Measurements from ENCODE around the gene GNGT1.

GNGT1 gene

GRCh38 chr7:93906267-93906666, at the start of gene GNGT1:
TSS of gene GNGT1 (plus strand) at chr7:93906567. CDS start at chr7:93906747, 180 bp downstream.
- Mint-ChIP-seq H3K27me3 (no peaks in the 10 kb centered on the region), H3K9me3 (no peaks in the 10 kb centered on the region), H3K27ac (peak within 1 kb of the TSS; percentile 58), H3K4me1 (no peaks in the 10 kb centered on the region), H3K4me3 (no peak within 1 kb of the TSS), H3K36me3 (no peaks in the 10 kb centered on the region)
- no peak for ATAC-seq

- Mint-ChIP-seq H3K9me3 (no peaks in the 10 kb centered on the region), H3K27ac (no peak overlapping the region), H3K4me3 (no peak overlapping the region), H3K27me3 (peaks cover 18% of the 10 kb centered on the region), H3K4me1 (no peaks in the 10 kb centered on the region), H3K36me3 (no peaks in the 10 kb centered on the region)
- ATAC-seq: no peak
Measured at GRCh38 chr7:93858857-93859256, 47.5 kb upstream of the GNGT1 start.

- Mint-ChIP-seq H3K27ac (no peak overlapping the region), H3K4me1 (no peaks in the 10 kb centered on the region), H3K4me3 (no peak overlapping the region), H3K36me3 (no peaks in the 10 kb centered on the region), H3K9me3 (no peaks in the 10 kb centered on the region), H3K27me3 (peaks cover 18% of the 10 kb centered on the region)
- no peak for ATAC-seq
Measured at GRCh38 chr7:93860261-93860660, 46.1 kb upstream of the GNGT1 start.

- H3K4me1 Mint-ChIP-seq: no peaks in the 10 kb centered on the region
- no peak overlapping the region for H3K27ac Mint-ChIP-seq
- H3K36me3 Mint-ChIP-seq: no peaks in the 10 kb centered on the region
- H3K27me3 Mint-ChIP-seq: peaks cover 18% of the 10 kb centered on the region
- no peaks in the 10 kb centered on the region for H3K9me3 Mint-ChIP-seq
- no peak overlapping the region for H3K4me3 Mint-ChIP-seq
- ATAC-seq: no peak
Measured at GRCh38 chr7:93861325-93861949, 44.9 kb upstream of the GNGT1 start.

- no peak overlapping the region for H3K4me3 Mint-ChIP-seq
- no peaks in the 10 kb centered on the region for H3K36me3 Mint-ChIP-seq
- H3K27ac Mint-ChIP-seq: no peak overlapping the region
- no peak for ATAC-seq
- no peaks in the 10 kb centered on the region for H3K4me1 Mint-ChIP-seq
- peaks cover 18% of the 10 kb centered on the region for H3K27me3 Mint-ChIP-seq
- H3K9me3 Mint-ChIP-seq: no peaks in the 10 kb centered on the region
Measured at GRCh38 chr7:93862651-93863050, 43.7 kb upstream of the GNGT1 start.

GRCh38 chr7:93866886-93867285, 39.5 kb upstream of the GNGT1 start:
- H3K4me3 Mint-ChIP-seq: no peak overlapping the region
- H3K27me3 Mint-ChIP-seq: no peaks in the 10 kb centered on the region
- H3K4me1 Mint-ChIP-seq: no peaks in the 10 kb centered on the region
- no peaks in the 10 kb centered on the region for H3K9me3 Mint-ChIP-seq
- ATAC-seq: no peak
- H3K27ac Mint-ChIP-seq: no peak overlapping the region
- H3K36me3 Mint-ChIP-seq: no peaks in the 10 kb centered on the region

GRCh38 chr7:93873998-93874574, 32.3 kb upstream of the GNGT1 start:
- H3K4me3 Mint-ChIP-seq: no peak overlapping the region

GRCh38 chr7:93877742-93878141, 28.6 kb upstream of the GNGT1 start:
- Mint-ChIP-seq H3K27me3 (no peaks in the 10 kb centered on the region), H3K4me3 (no peak overlapping the region), H3K4me1 (peaks cover 7% of the 10 kb centered on the region), H3K27ac (no peak overlapping the region), H3K36me3 (peaks cover 8% of the 10 kb centered on the region), H3K9me3 (peaks cover 11% of the 10 kb centered on the region)
- no peak for ATAC-seq

More at GRCh38 chr7:93873998-93874574, 32.3 kb upstream of the GNGT1 start:
- H3K27me3 Mint-ChIP-seq: no peaks in the 10 kb centered on the region
- peaks cover 7% of the 10 kb centered on the region for H3K4me1 Mint-ChIP-seq
- ATAC-seq: no peak
- H3K27ac Mint-ChIP-seq: no peak overlapping the region
- peaks cover 7% of the 10 kb centered on the region for H3K9me3 Mint-ChIP-seq
- peaks cover 8% of the 10 kb centered on the region for H3K36me3 Mint-ChIP-seq

GRCh38 chr7:93879356-93879755, 27.0 kb upstream of the GNGT1 start:
- peaks cover 5% of the 10 kb centered on the region for H3K9me3 Mint-ChIP-seq
- no peaks in the 10 kb centered on the region for H3K27me3 Mint-ChIP-seq
- no peak overlapping the region for H3K4me3 Mint-ChIP-seq
- no peaks in the 10 kb centered on the region for H3K36me3 Mint-ChIP-seq
- no peak for ATAC-seq
- H3K27ac Mint-ChIP-seq: no peak overlapping the region
- peaks cover 7% of the 10 kb centered on the region for H3K4me1 Mint-ChIP-seq

- H3K9me3 Mint-ChIP-seq: peaks cover 5% of the 10 kb centered on the region
- H3K4me3 Mint-ChIP-seq: no peak overlapping the region
- H3K27ac Mint-ChIP-seq: no peak overlapping the region
- ATAC-seq: no peak
- peaks cover 4% of the 10 kb centered on the region for H3K4me1 Mint-ChIP-seq
- H3K27me3 Mint-ChIP-seq: no peaks in the 10 kb centered on the region
- no peaks in the 10 kb centered on the region for H3K36me3 Mint-ChIP-seq
Measured at GRCh38 chr7:93882468-93882867, 23.9 kb upstream of the GNGT1 start.

- ATAC-seq: no peak
- peaks cover 3% of the 10 kb centered on the region for H3K36me3 Mint-ChIP-seq
- H3K9me3 Mint-ChIP-seq: peaks cover 6% of the 10 kb centered on the region
- peaks cover 5% of the 10 kb centered on the region for H3K27me3 Mint-ChIP-seq
- H3K27ac Mint-ChIP-seq: no peak overlapping the region
- no peak overlapping the region for H3K4me3 Mint-ChIP-seq
- peaks cover 4% of the 10 kb centered on the region for H3K4me1 Mint-ChIP-seq
Measured at GRCh38 chr7:93883078-93883916, 23.1 kb upstream of the GNGT1 start.

- peaks cover 6% of the 10 kb centered on the region for H3K36me3 Mint-ChIP-seq
- no peak for ATAC-seq
- H3K9me3 Mint-ChIP-seq: peaks cover 7% of the 10 kb centered on the region
- peaks cover 11% of the 10 kb centered on the region for H3K27me3 Mint-ChIP-seq
- no peak overlapping the region for H3K27ac Mint-ChIP-seq
- no peak overlapping the region for H3K4me3 Mint-ChIP-seq
- H3K4me1 Mint-ChIP-seq: peaks cover 6% of the 10 kb centered on the region
Measured at GRCh38 chr7:93883917-93884345, 22.4 kb upstream of the GNGT1 start.

- Mint-ChIP-seq H3K27me3 (peaks cover 14% of the 10 kb centered on the region), H3K4me3 (no peak overlapping the region), H3K36me3 (peaks cover 6% of the 10 kb centered on the region), H3K4me1 (peaks cover 7% of the 10 kb centered on the region), H3K27ac (no peak overlapping the region), H3K9me3 (peaks cover 4% of the 10 kb centered on the region)
- no peak for ATAC-seq
Measured at GRCh38 chr7:93884541-93884940, 21.8 kb upstream of the GNGT1 start.

- Mint-ChIP-seq H3K4me3 (peak overlapping the region; percentile 88), H3K4me1 (peaks cover 30% of the 10 kb centered on the region), H3K9me3 (peaks cover 2% of the 10 kb centered on the region), H3K36me3 (peaks cover 6% of the 10 kb centered on the region), H3K27me3 (peaks cover 34% of the 10 kb centered on the region), H3K27ac (no peak overlapping the region)
- no peak for ATAC-seq
Measured at GRCh38 chr7:93889261-93889660, 17.1 kb upstream of the GNGT1 start.

GRCh38 chr7:93890041-93890463, 16.3 kb upstream of the GNGT1 start:
- ATAC-seq: peak; percentile 60
- H3K27me3 Mint-ChIP-seq: peaks cover 34% of the 10 kb centered on the region
- H3K4me3 Mint-ChIP-seq: peak overlapping the region; percentile 88

More at GRCh38 chr7:93890041-93890463, 16.3 kb upstream of the GNGT1 start:
- H3K36me3 Mint-ChIP-seq: peaks cover 6% of the 10 kb centered on the region
- H3K4me1 Mint-ChIP-seq: peaks cover 30% of the 10 kb centered on the region
- peak overlapping the region; percentile 78 for H3K27ac Mint-ChIP-seq
- peaks cover 2% of the 10 kb centered on the region for H3K9me3 Mint-ChIP-seq
